GM10266 (cell line): ENCODE measurements around the gene TYK2.
"Not testable (repeated sequence)": the region's sequence is repeated elsewhere in the genome, so short reads cannot be mapped to it uniquely, and the experiment has no call there.

Experiments used
- DNase-seq: peaks from one replicate; pipeline ENCODE4 v3.0.0; 2012; ENCODE audit errors: extremely low spot score
- CTCF ChIP-seq: IDR thresholded peaks from 2 replicates; pipeline ENCODE4 v1.5.1; 2012; ENCODE audit warnings: mild to moderate bottlenecking, low read depth; ENCODE audit not compliant: control insufficient read depth, insufficient read depth; ENCODE audit errors: missing control alignments

The TYK2 gene

DNA sequence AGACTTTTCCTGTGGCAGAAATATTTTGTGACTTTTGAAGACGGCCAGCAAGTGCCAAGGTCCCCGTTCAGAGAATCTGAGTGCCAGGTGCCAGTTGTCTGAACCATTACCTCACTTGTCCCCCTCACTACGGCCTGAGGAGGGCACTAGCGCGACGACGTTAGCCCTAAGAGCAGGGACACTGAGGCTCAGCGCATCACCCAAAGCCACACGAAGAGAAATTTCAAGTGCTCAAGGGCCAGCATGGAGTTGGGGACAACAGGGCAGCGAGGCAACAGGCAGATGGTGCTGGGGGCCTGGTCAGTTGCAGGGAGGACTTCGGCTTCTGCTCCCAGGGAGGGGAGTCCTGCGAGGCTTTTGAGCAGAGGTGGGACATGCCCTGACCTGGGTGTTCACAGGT lies 9.5 kb upstream of the TYK2 start:
- peak; percentile 27 for TF ChIP-seq CTCF
- peak; percentile 12 for DNase-seq

GRCh38 chr19:10388957-10389356 lies 8.6 kb upstream of the TYK2 start:
- peak; percentile 70 for DNase-seq
- peak; percentile 92 for TF ChIP-seq CTCF

GRCh38 chr19:10384580-10384979 lies 4.2 kb upstream of the TYK2 start:
- DNase-seq, result no peak

DNA sequence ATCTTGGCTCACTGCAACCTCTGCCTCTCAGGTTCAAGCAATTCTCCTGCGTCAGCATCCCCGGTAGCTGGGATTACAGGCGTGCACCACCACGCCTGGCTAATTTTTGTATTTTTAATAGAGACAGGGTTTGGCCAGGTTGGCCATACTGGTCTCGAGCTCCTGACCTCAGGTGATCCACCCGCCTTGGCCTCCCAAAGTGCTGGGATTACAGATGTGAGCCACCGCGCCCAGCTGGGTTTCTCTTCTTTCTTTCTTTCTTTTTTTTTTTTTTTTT lies 2.8 kb upstream of the TYK2 start:
- DNase-seq, result not testable (repeated sequence)

More at GRCh38 chr19:10384580-10384979, 4.2 kb upstream of the TYK2 start:
- no peak for TF ChIP-seq CTCF

DNA sequence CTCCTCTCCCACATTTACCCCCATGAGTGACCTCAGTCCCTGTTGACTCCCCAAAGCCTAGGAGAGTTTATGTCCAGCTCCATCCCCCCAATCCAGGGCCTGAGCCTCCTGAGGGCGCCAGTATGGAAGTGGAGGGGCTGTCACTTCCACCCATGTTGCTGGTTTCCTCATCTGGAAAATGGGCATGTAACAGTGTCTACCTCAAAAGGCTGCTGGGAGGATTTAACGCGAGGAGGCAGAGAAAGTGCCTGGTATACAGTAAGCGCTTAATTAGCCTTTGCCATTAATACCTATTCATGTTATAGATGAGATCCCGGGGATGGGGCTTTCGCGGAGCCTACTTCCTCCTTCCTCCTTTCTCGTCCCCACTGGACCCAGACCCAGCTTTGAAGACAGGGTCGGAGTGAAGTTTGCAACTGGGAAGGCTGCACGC lies 476 bp downstream of the TYK2 start:
- no peak for TF ChIP-seq CTCF
- DNase-seq, result no peak

DNA sequence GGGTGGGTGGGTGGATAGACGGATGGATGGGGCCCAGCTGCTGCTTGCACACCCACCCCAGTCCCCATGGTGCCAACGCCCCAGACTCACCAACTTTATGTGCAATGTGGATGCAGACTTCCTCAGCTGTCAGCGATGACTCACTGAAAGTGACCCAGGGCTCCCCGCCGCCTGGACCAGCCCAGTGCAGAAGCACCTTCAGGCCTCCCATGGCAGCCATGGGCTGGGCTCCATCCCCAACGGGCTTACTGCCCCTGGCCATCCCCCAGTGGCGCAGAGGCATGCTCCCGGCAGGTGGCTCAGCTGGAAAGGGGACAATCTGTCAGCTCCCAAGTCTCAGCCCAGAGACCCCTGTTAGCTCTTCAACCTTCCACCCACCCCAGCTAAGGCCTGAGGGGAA lies 2.2 kb downstream of the TYK2 start:
- TF ChIP-seq CTCF, result no peak
- no peak for DNase-seq

GRCh38 chr19:10377140-10377640 lies 3.2 kb downstream of the TYK2 start:
- DNase-seq, result not testable (repeated sequence)

- no peak for DNase-seq
- TF ChIP-seq CTCF, result no peak
These were observed 5.4 kb downstream of the TYK2 start for GRCh38 chr19:10374931-10375330.
